Measurements from ENCODE around the gene TARS3.

DNA sequence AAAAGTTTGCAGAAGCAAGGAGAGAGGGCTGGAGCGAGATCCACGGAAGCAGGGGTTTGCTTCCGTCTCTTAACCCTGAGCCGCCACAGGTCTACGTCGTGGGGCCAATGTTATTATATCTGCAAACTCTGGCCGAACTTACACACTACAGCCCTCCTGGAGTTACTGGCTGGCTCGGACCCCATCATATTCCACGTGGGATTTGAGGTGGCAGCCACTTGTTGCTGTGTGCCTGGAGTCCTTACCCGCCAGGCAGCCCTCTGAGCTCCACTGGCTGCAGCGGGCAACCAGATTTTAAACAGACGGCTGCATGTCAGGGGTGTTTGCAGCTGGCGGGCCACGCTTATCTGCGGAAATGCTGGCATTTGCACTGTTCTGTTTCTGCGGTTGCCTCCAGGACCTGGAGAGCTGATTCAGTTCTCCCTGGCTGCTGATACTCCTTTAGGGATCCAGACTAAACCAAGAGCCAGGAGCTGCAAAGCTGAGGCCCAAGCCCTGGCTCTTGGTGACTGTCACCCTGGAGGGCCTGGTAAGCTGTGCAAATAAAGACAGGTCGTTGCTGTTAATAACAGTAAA, 106.8 kb downstream of the TARS3 start:
- TF ChIP-seq, protein P1, sequence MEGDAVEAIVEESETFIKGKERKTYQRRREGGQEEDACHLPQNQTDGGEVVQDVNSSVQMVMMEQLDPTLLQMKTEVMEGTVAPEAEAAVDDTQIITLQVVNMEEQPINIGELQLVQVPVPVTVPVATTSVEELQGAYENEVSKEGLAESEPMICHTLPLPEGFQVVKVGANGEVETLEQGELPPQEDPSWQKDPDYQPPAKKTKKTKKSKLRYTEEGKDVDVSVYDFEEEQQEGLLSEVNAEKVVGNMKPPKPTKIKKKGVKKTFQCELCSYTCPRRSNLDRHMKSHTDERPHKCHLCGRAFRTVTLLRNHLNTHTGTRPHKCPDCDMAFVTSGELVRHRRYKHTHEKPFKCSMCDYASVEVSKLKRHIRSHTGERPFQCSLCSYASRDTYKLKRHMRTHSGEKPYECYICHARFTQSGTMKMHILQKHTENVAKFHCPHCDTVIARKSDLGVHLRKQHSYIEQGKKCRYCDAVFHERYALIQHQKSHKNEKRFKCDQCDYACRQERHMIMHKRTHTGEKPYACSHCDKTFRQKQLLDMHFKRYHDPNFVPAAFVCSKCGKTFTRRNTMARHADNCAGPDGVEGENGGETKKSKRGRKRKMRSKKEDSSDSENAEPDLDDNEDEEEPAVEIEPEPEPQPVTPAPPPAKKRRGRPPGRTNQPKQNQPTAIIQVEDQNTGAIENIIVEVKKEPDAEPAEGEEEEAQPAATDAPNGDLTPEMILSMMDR (conservative IDR thresholded peaks at IDR 0.05 in 1 of 2, IDR thresholded peaks at IDR 0.05 in 1 of 2; ENCODE audit: extremely low read depth in 1 of 2, insufficient read depth in 1 of 2, low read depth in 1 of 2, low read length in 2 of 2), result no peak
- TF ChIP-seq EZH2 (IDR thresholded peaks at IDR 0.05; ENCODE audit: borderline replicate concordance, low read length), result no peak
